HG03064 (cell line): ENCODE measurements around the gene FBXO11.
A peak's percentile ranks its signal among the peaks of the same experiment; 100 is the strongest.

Source experiments
- ATAC-seq: cut with Tn5 transposase; IDR thresholded peaks from one replicate; pipeline ENCODE4 v1.9.1; 2021; ENCODE audit warnings: low read depth; ENCODE audit not compliant: unreplicated experiment

FBXO11 gene

GRCh38 chr2:47798631-47799030, 107.7 kb downstream of the FBXO11 start:
- ATAC-seq: no peak

GRCh38 chr2:47796090-47796697, 110.1 kb downstream of the FBXO11 start:
- no peak for ATAC-seq

GRCh38 chr2:47785986-47786385, 120.3 kb downstream of the FBXO11 start:
- no peak for ATAC-seq

GRCh38 chr2:47784352-47784851, 121.9 kb downstream of the FBXO11 start:
- no peak for ATAC-seq

GRCh38 chr2:47783486-47784351, 122.6 kb downstream of the FBXO11 start:
- ATAC-seq: peak; percentile 21

- peak; percentile 80 for ATAC-seq
Observed at GRCh38 chr2:47782671-47783485, 123.4 kb downstream of the FBXO11 start, which contains the start of gene MSH6. TSS of gene MSH6 (plus strand) at chr2:47783145. CDS start at chr2:47783234, 89 bp downstream.

- ATAC-seq: no peak
Observed at GRCh38 chr2:47782381-47782670, 124.0 kb downstream of the FBXO11 start.

GRCh38 chr2:47779426-47779790, 126.9 kb downstream of the FBXO11 start:
- ATAC-seq: no peak

GRCh38 chr2:47778698-47779425, 127.4 kb downstream of the FBXO11 start:
- no peak for ATAC-seq

GRCh38 chr2:47777277-47777937, 128.9 kb downstream of the FBXO11 start:
- no peak for ATAC-seq

GRCh38 chr2:47774567-47774966, 131.7 kb downstream of the FBXO11 start:
- no peak for ATAC-seq

GRCh38 chr2:47772343-47772742, 134.0 kb downstream of the FBXO11 start:
- ATAC-seq: no peak

GRCh38 chr2:47771211-47771610, 135.1 kb downstream of the FBXO11 start:
- ATAC-seq: no peak

- no peak for ATAC-seq
Observed at GRCh38 chr2:47769318-47769717, 137.0 kb downstream of the FBXO11 start.

- no peak for ATAC-seq
Observed at GRCh38 chr2:47767880-47768609, 138.3 kb downstream of the FBXO11 start.

GRCh38 chr2:47767497-47767844, 138.8 kb downstream of the FBXO11 start:
- ATAC-seq: no peak

GRCh38 chr2:47751856-47752414, 154.4 kb downstream of the FBXO11 start:
- ATAC-seq: peak; percentile 34

- no peak for ATAC-seq
Observed at GRCh38 chr2:47747878-47748277, 158.4 kb downstream of the FBXO11 start.

- no peak for ATAC-seq
Observed at GRCh38 chr2:47744074-47744473, 162.2 kb downstream of the FBXO11 start.
